Esophagus muscularis mucosa (tissue), 3 donors: Measurements from ENCODE around the gene ANGPTL1.

Source experiments
- CTCF ChIP-seq, 3 experiments: fragments of 200-600 bp in 2 of 3; fragments of 450-650 bp in 1 of 3; sonication (generic) in 2 of 3; IDR thresholded peaks; one replicate each; pipeline ENCODE4 v1.5.1; 2017 to 2019; ENCODE audit warnings: antibody characterized with exemption in 3 of 3, mild to moderate bottlenecking in 2 of 3, moderate library complexity in 1 of 3
- POLR2A ChIP-seq: fragments of 450-650 bp; IDR thresholded peaks from one replicate; pipeline ENCODE4 v1.6.1; 2017; ENCODE audit warnings: antibody characterized with exemption, moderate library complexity, mild to moderate bottlenecking, low read depth
- POLR2AphosphoS5 ChIP-seq, 2 donors: sonication (generic); formaldehyde crosslinking; IDR thresholded peaks; one replicate each; pipeline ENCODE4 v1.6.1; 2017; ENCODE audit warnings: antibody characterized with exemption in 2 of 2

GRCh38 chr1:178918955-178919354, 48.1 kb upstream of the ANGPTL1 start:
- no peak for TF ChIP-seq POLR2A
- no peak for TF ChIP-seq CTCF (IDR thresholded peaks at IDR 0.05)
- no peak for TF ChIP-seq POLR2AphosphoS5 (IDR thresholded peaks at IDR 0.05)
